Calu3 (cell line): ENCODE results near the gene COX8C. TPM values are rescaled to one million over a fixed set of nuclear protein-coding genes. Genes with fewer than 3 reads are reported as not detected.

Experiments used
- BruUV-seq: library from RNA; stranded (reverse); fragments of 400-500 nt; replicated peaks from 2 replicates; lab custom pipeline; 2021; lab: Mats Ljungman, UMichigan
- CTCF ChIA-PET: fragments of 300-600 bp; sonication (Branson Sonifier 250); formaldehyde crosslinking; loops from one replicate; lab custom pipeline; 2022; ENCODE audit warnings: antibody characterized with exemption; lab: Charles Lee
- DNase-seq: peaks from one replicate; pipeline ENCODE4 v3.0.0; 2022
- H3K27ac Mint-ChIP-seq: one replicate; pipeline ENCODE4 v1.8.0; 2022; ENCODE audit warnings: mixed read lengths; ENCODE audit not compliant: unreplicated experiment
- H3K27me3 Mint-ChIP-seq: one replicate; pipeline ENCODE4 v1.8.0; 2022; ENCODE audit warnings: mixed read lengths; ENCODE audit not compliant: unreplicated experiment
- H3K36me3 Mint-ChIP-seq: one replicate; pipeline ENCODE4 v1.8.0; 2022; ENCODE audit warnings: mild to moderate bottlenecking, moderate library complexity, mixed read lengths; ENCODE audit not compliant: insufficient read depth, unreplicated experiment
- H3K4me1 Mint-ChIP-seq: one replicate; pipeline ENCODE4 v1.8.0; 2022; ENCODE audit warnings: mild to moderate bottlenecking, low read depth, mixed read lengths; ENCODE audit not compliant: unreplicated experiment
- H3K4me3 Mint-ChIP-seq: one replicate; pipeline ENCODE4 v1.8.0; 2022; ENCODE audit warnings: mild to moderate bottlenecking, low read depth, moderate library complexity, mixed read lengths; ENCODE audit not compliant: unreplicated experiment
- H3K9me3 Mint-ChIP-seq: one replicate; pipeline ENCODE4 v1.8.0; 2022; ENCODE audit warnings: low read depth, mixed read lengths; ENCODE audit not compliant: unreplicated experiment
- intact Hi-C: fragments of 100-400 bp; cut with micrococcal nuclease; formaldehyde crosslinking; loops from one replicate; pipeline ENCODE4 v1.10.0; 2022; ENCODE audit not compliant: unreplicated experiment
- total RNA-seq: library from RNA; stranded (reverse); gene quantifications from 2 replicates; pipeline ENCODE4 v1.2.3, GENCODE V29; 2022
- TF ChIP-seq, protein P1 (sequence below): fragments of 200-600 bp; IDR thresholded peaks from one replicate; pipeline ENCODE4 v1.8.0; 2022; ENCODE audit warnings: antibody characterized with exemption; ENCODE audit not compliant: unreplicated experiment

The COX8C gene
- total RNA-seq, 1 experiment from 2014 or later = not detected

- CTCF ChIA-PET = no interaction called here
- peaks cover 46% of the 10 kb centered on the region for H3K27me3 Mint-ChIP-seq
- peaks cover 2% of the 10 kb centered on the region for H3K9me3 Mint-ChIP-seq
- H3K27ac Mint-ChIP-seq = no peak overlapping the region
- H3K4me1 Mint-ChIP-seq = no peaks in the 10 kb centered on the region
- no TSS peak for BruUV-seq
- no peak overlapping the region for H3K4me3 Mint-ChIP-seq
- DNase-seq = no peak
- intact Hi-C loops = no loop called here
- no peaks in the 10 kb centered on the region for H3K36me3 Mint-ChIP-seq
- TF ChIP-seq, protein P1, sequence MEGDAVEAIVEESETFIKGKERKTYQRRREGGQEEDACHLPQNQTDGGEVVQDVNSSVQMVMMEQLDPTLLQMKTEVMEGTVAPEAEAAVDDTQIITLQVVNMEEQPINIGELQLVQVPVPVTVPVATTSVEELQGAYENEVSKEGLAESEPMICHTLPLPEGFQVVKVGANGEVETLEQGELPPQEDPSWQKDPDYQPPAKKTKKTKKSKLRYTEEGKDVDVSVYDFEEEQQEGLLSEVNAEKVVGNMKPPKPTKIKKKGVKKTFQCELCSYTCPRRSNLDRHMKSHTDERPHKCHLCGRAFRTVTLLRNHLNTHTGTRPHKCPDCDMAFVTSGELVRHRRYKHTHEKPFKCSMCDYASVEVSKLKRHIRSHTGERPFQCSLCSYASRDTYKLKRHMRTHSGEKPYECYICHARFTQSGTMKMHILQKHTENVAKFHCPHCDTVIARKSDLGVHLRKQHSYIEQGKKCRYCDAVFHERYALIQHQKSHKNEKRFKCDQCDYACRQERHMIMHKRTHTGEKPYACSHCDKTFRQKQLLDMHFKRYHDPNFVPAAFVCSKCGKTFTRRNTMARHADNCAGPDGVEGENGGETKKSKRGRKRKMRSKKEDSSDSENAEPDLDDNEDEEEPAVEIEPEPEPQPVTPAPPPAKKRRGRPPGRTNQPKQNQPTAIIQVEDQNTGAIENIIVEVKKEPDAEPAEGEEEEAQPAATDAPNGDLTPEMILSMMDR = no peak
These were observed 49.5 kb downstream of the COX8C start for GRCh38 chr14:93396456-93396855.

Other genes starting within 250 kb of the COX8C start
- gene ITPK1, start 231.3 kb upstream of the COX8C start, total RNA-seq = 94.3 and 109 TPM in 2 replicates
- gene MOAP1, start 162.3 kb upstream of the COX8C start, total RNA-seq = 20.0 and 23.4 TPM in 2 replicates
- gene LYSET, start 161.9 kb upstream of the COX8C start, total RNA-seq = 21.3 and 22.7 TPM in 2 replicates
- 13.3 and 13.5 TPM in 2 replicates for gene GON7, start 140.1 kb upstream of the COX8C start, total RNA-seq
- gene UBR7, start 139.9 kb upstream of the COX8C start, total RNA-seq = 16.3 and 20.3 TPM in 2 replicates
- gene BTBD7, start 14.1 kb upstream of the COX8C start, total RNA-seq = 39.3 and 42.0 TPM in 2 replicates
- 0.07 TPM in 1 of 2 replicates, not detected in the other for gene UNC79, start 83.8 kb downstream of the COX8C start, total RNA-seq